HG03108 (cell line): ENCODE measurements around the gene WDR70.
"Not testable (repeated sequence)": the region's sequence is repeated elsewhere in the genome, so short reads cannot be mapped to it uniquely, and the experiment has no call there.

Experiments used
- ATAC-seq: cut with Tn5 transposase; IDR thresholded peaks from one replicate; pipeline ENCODE4 v1.9.1; 2021; ENCODE audit warnings: moderate library complexity; ENCODE audit not compliant: unreplicated experiment

The WDR70 gene

DNA sequence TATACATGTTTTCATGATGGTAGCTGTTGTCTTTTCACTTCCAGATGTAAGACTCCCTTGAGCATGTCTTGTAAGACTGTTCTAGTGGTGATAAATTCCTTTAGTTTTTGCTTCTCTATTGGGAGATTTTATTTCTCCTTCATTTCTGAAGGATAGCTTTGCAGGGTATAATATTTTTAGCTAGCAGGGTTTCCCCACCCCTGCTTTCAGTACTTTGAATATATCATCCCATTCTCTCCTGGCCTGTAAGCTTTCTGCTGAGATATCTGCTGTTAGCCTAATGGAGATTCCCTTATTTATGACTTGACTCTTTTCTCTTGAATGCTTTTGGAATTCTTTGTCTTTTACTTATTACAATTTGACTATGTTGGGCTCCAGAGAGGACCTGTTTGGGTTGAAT lies 249.8 kb downstream of the WDR70 start:
- ATAC-seq: no peak

GRCh38 chr5:37631939-37632338 lies 252.8 kb downstream of the WDR70 start:
- no peak for ATAC-seq

- ATAC-seq: no peak
Measured at GRCh38 chr5:37637165-37637845, 258.2 kb downstream of the WDR70 start.

DNA sequence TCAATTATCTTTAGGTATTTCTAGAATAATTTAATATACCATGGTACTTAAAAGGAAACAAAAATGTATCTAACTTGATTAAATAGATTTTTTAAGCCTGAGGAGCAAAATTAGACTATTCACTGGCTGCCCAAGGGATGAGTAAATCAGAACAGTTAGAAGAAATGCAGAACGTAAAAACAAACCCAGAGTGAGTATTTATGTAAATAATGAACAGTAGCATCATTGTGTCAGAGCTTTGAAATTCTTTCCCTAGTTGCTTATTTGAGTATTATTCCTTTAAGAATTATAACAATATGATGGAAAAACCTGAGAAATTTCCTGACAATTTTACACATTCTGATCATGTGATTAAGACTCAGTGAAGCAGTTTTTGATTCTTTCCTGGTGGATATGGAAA lies 259.8 kb downstream of the WDR70 start:
- ATAC-seq: no peak

- ATAC-seq: no peak
Measured at GRCh38 chr5:37640088-37640487, 261.0 kb downstream of the WDR70 start.

DNA sequence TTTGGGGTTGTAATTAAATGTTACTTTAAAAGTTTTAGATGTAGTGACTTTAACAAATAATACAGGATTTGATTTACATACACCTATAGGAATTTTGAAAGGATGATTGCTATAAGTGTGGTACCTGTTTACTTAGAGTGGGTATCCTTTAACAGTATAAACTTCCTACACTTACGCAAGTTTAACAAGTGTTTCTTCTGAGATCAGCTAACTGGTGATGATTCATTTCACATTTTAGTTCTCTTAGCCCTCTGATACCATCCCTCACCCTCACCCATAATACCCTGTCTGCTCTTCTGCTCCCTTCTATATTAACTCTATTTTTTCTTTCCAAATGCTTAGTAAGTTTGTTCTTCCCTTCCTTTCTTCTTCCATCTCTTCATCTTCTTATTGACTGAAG lies 262.8 kb downstream of the WDR70 start:
- ATAC-seq: no peak

DNA sequence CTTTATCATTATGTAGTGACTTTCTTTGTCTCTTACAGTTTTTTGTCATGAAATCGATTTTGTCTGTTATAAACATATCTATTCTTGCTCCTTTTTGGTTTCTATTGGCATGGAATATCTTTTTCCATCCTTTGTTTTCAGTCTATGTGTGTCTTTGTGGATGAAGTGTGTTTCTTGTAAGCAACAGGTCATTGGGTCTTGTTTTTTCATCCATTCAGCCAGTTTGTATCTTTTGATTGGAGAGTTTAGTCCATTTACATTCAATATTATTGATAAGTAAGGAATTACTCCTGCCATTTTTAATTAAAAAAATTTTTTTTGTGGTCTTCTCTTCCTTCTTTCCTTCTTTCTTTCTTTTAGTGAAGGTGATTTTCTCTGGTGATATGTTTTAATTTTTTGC lies 266.6 kb downstream of the WDR70 start:
- ATAC-seq: no peak

DNA sequence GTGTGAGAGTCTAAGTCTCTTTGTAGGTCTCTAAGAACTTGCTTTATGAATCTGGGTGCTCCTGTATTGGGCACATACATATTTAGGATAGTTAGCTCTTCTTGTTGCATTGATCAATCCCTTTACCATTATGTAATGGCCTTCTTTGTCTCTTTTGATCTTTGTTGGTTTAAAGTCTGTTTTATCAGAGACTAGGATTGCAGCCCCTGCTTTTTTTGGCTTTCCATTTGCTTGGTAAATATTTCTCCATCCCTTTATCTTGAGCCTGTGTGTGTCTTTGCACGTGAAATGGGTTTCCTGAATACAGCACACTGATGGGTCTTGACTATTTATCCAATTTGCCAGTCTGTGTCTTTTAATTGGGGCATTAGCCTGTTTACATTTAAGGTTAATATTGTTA lies 275.4 kb downstream of the WDR70 start:
- not testable (repeated sequence) for ATAC-seq

DNA sequence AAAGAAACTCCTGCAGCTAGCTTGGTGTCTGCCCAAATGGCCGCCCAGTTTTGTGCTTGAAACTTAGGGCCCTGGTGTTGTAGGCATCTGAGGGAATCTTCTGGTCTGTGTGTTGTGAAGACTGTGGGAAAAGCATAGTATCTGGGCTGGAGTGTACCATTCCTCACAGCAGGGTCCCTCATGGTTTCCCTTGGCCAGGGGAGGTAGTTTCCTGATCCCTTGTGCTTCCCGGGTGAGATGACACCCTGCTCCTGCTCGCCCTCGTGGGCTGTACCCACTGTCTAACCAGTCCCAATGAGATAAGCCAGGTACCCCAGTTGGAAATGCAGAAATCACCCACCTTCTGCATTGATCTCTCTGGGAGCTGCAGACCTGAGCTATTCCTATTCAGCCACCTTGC lies 277.9 kb downstream of the WDR70 start:
- ATAC-seq: no peak

- no peak for ATAC-seq
Measured at GRCh38 chr5:37658440-37658839, 279.3 kb downstream of the WDR70 start.

- ATAC-seq: no peak
Measured at GRCh38 chr5:37660319-37660718, 281.2 kb downstream of the WDR70 start.

DNA sequence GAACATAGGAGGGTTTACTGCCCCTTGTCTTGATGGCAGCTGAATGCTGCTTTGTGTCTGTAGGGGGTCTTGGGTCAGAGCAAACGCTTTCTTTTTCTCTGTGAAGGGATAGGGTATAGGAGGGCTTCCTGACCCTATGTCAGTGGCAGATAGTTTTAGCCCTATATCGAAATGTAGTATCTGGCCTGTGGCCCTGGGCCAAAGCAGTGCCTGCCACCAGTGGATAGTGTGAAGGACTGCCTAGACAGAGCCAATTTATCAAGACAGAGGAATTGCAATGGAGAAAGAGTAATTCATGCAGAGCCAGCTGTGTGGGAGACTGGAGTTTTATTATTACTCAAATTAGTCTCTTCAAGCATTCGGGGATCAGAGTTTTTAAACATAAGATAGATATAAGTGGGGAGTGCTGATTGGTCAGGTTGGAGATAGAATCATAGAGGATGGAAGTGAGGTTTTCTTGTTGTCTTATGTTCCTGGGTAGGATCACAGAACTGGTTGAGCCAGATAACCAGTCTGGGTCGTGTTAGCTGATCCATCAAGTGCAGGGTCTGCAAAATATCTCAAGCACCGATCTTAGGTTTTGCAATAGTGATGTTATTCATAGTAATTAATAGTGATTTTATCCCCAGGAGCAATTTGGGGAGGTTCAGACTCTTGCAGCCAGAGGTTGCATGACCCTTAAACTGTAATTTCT lies 282.3 kb downstream of the WDR70 start:
- no peak for ATAC-seq

DNA sequence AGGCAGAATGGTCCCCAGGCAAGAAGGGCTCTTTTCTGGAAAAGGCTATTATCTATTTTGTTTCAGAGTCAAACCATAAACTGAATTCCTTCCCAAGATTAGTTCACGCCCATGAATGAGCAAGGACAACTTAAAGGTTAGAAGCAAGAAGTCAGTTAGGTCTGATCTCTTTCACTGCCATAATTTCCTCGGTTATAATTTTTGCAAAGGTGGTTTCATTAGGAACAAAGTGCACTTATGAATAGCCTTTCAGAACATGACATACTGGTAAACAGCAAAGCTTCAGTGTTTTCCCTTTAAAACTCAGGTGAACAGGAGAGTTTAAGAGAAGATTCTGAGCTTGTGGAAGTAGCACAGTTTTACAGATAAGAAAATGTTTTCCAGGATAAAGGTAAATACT lies 282.8 kb downstream of the WDR70 start:
- no peak for ATAC-seq

DNA sequence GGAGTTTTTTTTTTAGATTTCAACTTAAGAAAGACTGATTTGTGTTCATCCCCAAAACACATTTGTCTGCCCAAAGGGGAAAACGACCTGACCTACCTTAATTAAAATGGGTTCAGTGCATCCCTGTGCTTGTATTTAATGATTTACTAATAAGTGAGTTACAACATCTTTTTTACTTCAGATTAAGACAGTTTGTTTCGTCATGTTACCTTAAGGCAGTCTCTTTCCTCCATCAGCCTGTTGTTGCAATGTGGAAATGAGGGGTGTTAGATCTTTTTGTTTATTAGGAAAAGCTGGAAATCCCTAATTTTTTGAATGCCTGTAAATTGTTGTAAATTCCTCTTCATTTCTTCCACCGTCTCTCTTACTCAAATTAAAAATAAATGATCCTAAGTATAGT lies 283.2 kb downstream of the WDR70 start:
- no peak for ATAC-seq

DNA sequence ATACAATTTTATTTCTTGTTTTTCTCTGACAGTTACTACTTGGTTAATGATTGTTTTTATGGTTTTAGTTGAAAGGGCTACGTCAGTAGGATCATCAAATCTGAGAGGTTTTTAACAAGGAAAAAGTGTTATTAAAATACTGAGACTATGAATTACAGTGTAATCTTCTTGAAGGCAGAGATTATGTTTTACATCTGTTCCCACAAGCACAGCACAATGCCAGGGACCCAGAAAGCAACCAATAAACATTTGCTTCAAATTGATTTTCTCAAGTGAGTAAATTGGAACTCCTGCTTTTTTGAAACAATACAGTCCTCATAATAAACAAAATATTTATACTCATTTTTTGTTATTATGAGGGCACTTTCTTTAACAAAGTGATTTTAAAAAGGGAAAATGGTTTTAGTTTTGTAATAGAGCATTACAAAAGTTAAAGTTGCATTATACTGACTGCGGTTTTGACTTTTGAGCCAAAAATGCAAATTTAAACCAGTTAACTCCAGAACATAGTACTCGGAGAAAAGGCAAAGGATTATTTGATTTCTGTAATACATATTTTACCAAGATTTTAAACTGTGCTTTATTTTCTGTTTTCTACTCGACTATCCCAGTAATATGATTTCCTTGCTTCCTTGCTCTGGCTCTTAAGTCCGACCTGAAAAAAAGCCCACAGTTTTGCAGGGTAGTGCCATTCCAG lies 283.8 kb downstream of the WDR70 start:
- no peak for ATAC-seq

- no peak for ATAC-seq
Measured at GRCh38 chr5:37663538-37663937, 284.4 kb downstream of the WDR70 start.

DNA sequence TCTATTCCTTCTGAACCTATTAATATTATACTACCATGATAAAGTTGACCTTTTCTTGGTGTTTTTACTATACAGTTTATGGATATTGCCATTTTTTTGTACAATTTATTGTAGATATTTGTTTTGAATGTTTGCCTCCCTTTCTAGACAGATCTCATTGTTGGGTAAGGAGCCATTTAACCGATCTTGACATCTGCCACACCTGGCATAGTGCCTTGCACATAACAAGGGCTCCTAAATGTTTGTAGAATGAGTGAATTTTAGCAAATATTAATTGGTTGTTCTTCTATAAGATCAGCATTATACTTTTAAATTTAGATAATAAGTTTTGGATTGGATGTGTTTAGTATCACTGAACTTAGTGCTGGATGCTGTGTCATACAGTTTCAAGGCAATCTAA lies 285.4 kb downstream of the WDR70 start:
- ATAC-seq: no peak

DNA sequence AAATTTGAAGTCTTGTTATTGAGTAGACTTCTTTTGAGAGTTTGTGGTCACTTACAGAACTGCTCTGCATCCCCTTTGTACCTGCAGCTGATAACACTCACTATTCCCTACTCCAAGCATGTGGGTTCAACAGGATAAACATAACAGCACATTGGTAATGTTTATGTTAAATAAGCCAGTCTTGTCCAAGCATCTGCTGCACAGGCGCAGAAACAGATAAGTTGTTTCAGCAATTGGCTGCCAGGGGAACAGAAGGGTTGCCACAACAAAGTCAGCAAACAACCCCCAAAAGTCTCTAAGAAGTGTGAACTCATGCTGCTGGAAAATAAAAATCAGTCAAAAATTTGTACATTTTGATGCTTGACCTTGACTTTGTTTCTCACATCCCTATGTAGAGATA lies 286.2 kb downstream of the WDR70 start:
- ATAC-seq: no peak

GRCh38 chr5:37665889-37666288 lies 286.8 kb downstream of the WDR70 start:
- no peak for ATAC-seq

- ATAC-seq: no peak
Measured at GRCh38 chr5:37667430-37667829, 288.3 kb downstream of the WDR70 start.

- no peak for ATAC-seq
Measured at GRCh38 chr5:37667846-37668245, 288.7 kb downstream of the WDR70 start.

GRCh38 chr5:37668524-37669047 lies 289.5 kb downstream of the WDR70 start:
- no peak for ATAC-seq
